A673 (cell line): ENCODE results near the gene ACP2.

ENCODE experiments used
- EZH2 ChIP-seq: fragments of 200-600 bp; sonication (generic); IDR thresholded peaks from 2 replicates; pipeline ENCODE4 v1.6.1; 2017; ENCODE audit warnings: borderline replicate concordance, low read depth, mild to moderate bottlenecking, mixed read lengths, antibody characterized with exemption, low read length; ENCODE audit not compliant: poor library complexity, severe bottlenecking
- TF ChIP-seq, protein P1 (sequence below): fragments of 300-800, 200-600 bp; sonication (generic); conservative IDR thresholded peaks from 2 replicates; pipeline ENCODE4 v1.5.1; 2017; ENCODE audit warnings: low read depth, mild to moderate bottlenecking, antibody characterized with exemption, low read length, moderate library complexity, mixed read lengths

DNA sequence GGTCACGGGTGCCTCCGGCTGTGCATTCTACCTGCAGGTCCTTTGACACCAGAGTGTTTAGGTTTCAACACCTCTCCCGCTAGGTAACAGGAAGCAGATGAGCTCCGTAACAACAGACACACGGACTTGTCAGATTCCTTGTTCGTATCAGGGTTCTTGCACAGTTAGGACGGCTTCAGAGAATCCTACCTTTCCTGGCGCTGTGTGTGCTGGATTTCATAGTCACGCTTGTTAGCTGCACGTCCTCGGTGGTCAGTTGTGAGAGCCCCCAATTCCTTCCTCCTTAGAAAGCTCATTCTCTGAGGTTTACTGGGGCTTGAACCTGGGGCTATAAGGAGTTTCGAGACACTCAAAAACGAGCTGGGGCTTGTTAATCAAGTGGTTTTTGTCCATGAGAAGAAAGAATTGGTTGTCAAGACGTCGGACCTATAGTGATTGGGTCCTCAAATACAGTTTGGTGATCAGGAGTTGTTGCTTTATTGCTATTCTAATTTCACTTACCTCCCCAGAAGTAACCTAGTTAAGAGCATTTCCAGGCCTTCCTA, 33.2 kb downstream of the ACP2 start:
- TF ChIP-seq, protein P1, sequence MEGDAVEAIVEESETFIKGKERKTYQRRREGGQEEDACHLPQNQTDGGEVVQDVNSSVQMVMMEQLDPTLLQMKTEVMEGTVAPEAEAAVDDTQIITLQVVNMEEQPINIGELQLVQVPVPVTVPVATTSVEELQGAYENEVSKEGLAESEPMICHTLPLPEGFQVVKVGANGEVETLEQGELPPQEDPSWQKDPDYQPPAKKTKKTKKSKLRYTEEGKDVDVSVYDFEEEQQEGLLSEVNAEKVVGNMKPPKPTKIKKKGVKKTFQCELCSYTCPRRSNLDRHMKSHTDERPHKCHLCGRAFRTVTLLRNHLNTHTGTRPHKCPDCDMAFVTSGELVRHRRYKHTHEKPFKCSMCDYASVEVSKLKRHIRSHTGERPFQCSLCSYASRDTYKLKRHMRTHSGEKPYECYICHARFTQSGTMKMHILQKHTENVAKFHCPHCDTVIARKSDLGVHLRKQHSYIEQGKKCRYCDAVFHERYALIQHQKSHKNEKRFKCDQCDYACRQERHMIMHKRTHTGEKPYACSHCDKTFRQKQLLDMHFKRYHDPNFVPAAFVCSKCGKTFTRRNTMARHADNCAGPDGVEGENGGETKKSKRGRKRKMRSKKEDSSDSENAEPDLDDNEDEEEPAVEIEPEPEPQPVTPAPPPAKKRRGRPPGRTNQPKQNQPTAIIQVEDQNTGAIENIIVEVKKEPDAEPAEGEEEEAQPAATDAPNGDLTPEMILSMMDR, result no peak
- no peak for TF ChIP-seq EZH2
